Activated effector memory CD4-positive, alpha-beta T cell treated with anti-CD3 and anti-CD28 coated beads, Interleukin-2, amount 50 U/mL, for 16 hours (primary cell): Measurements from ENCODE around the gene CTRL.
A peak's percentile ranks its signal among the peaks of the same experiment; 100 is the strongest.
"Not testable (repeated sequence)": the region's sequence is repeated elsewhere in the genome, so short reads cannot be mapped to it uniquely, and the experiment has no call there.

ENCODE experiments used
- DNase-seq: peaks from one replicate; pipeline ENCODE4 v3.0.0-alpha.2; 2020

CTRL gene

DNA sequence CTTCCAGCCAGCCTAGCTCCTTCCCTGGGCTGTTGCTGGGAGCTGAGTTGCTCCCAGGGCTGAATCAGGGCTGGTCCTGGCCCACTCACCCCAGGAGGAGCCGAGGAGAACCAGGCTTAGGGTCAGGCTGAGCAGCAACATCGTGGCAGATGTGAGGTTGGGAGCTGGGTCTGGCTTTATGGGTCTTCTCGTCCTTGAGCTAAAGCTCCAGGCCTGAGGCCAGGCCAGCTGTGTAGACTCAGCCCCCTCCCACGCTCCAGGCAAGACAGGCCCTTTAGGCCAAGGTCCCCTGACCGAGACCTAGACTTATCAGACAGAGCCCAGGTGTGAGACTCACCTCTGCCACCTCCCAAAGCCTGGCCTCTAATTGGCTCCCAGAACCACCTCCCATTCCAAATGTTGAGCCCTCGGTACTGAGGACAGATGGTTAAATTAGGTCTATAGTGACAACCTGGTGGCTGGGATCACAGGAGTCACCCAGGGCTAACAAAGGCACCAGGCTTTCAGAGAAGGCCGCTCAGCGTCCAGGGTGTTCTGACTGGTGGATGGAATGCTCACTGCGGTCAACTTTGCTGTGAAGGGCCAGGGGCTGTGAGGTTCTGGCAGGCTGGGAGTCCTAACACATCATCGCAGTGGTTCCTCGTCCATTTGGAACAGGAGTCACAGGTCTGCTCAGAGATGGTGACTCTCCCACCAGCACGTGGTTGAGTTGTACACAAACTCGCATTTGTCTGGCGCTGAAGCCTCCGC lies at the start of gene CTRL:
Gene CTRL (minus strand): TSS at position 151 of the 750 bp plus-strand sequence. CDS start 10 bp downstream, at position 141.
- no peak for DNase-seq

DNA sequence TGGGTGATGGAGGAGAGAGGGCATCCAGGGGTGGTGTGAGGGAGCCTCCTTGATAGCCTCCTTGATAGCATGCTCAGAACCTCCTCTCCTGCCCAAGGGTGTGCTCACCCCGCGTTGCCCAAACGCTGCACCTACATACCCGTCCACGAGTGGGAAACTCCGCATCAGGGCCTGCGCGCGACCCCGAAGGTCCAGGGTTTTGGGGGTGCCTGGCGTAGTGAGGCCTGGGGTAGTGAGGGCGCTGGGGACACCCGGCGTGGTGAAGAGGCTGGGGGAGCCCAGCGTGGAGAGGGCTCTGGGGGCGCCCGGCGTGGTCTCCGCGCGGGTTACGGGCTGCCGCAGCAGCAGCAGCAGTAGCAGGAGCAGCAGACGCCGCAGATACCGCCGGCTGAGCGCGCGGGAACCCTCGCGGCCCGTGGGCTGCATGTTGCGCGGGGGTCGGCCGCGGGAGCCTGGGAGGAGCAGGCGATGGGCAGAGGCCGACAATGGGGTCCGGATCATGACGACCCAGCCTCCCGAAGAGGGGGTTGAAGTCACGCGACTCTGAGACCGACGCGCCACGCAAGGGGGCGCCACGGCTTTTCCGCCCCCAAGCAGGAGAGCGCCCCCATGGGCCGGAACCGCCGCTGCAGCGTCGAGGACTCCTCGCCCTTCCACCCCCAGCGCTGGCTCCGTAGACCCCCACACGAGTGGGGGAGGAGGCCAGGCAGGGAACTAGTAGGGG lies 48.5 kb upstream of the CTRL start, which contains the start of gene DPEP3:
Gene DPEP3 (minus strand): TSS at position 545 of the 724 bp plus-strand sequence. CDS start 119 bp downstream, at position 426.
- DNase-seq: no peak

DNA sequence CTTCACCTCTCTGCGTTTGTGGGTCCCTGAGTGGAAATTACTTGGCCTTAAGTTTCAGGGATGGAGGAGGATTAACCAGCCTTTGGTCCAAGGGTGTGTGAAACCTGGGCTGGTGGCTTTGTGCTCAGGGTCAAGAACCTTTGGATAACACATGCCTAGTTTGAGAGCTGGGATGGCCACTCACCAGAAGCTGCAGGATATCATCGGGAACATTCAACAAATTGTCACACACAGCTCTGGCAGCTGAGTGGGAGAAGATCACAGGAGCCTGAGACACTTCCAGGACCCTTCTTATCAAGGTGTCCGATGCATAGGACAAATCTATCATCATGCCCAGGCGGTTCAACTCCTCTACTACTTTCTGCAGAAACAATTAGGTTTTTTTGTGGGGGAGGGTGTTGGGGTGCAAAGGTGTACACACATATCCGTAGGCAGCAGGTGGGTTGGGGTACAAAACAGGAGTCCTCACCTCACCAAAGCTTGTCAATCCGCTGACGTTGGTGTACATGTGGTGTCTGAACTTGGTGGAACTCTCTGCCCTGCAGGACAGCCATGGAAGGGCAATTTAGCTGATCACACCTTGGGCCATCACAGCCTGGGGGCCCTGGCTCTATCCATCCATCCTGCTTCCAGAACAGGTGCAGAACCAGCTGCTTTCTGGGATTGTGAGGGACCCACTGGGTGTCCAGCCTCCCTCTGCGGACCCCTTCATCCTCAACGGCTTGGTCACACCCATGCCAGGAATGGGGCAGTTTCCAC lies 46.0 kb upstream of the CTRL start:
- DNase-seq: no peak

DNA sequence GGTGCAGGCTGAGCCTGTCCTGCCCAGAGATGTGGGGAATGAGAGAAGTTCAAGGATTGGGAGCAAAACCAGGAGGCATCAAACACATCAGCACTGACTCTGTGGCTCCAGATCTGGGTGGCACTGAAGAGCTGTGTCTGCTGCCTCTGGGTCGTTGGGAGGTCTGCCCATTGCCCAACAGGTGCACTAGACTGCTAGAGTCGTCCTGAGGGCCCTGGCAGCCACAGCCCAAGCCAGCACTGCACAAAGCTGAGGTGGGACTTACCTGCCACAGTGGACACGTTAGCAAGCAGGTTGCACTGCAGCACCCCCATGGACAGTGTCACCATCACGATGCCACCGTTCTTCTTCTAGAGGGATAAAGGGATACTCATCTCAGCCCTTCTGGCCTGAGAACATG lies 45.3 kb upstream of the CTRL start:
- DNase-seq: no peak

DNA sequence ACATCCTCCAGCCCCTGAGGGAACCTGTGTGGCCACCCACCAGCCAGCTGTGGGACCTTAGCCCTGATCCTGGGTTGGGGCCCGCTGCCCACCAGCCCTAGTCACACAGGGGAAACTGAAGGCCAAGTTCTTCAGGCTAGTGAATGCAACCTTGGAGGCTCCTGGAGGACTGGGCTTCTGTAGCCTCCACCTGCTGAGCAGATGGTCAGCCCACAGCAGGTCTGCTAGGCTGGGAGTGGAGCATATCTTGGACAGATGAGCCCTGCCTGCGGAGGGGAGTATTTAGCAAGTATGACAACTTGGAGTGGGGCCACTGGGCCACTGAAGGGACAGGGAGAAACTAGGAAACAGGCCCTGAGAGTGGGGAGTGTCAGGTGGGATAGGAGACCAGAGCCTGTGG lies 44.5 kb upstream of the CTRL start:
- DNase-seq: no peak

DNA sequence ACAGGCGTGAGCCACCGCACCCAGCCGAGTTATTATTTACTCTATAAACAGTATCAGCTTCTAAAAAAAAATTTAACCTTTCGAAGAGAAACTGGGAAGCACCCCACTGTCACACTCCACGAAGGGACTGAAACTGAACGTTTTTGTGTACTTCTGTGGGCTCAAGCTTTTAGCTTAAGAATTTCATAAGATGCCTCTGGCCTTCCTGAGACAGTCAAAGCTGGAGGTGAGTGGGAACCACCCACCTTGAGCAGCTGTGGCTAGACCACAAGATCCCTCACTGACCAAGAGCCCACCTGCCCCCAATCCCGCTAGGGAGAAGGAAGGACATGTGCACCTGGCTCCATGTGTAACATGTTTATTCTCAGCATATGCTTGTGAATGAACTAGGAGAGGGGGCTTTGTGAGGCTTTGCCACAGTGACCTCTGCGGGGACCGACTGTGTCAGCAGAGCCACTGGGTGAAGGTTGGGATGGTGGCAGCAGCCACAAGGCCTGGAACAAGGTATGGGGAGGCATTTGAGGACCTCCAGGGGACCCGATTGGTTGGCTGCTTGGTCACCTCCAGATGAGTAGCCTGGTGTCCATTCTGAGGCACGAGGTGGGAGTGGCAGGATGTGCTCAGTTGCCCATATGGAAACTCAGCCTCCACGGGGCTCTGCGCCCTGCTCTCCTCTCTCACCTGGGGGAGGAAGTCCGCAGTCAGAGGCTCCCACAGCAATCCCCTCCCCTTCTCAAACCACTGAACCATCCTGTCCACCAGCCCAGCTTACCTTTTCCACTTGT lies 43.9 kb upstream of the CTRL start:
- DNase-seq: no peak

DNA sequence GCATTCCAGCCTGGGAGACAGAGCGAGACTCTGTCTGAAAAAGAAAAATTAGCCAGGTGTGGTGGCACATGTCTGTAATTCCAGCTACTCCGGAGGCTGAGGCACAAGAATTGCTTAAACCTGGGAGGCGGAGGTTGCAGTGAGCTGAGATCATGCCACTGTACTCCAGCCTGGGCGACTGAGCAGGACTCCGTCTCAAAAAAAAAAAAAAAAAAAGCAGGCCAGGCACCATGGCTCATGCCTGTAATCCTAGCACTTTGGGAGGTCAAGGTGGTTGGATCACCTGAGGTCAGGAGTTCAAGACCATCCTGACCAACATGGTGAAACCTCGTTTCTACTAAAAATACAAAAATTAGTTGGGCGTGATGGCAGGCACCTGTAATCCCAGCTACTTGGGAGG lies 40.6 kb upstream of the CTRL start:
- DNase-seq: not testable (repeated sequence)

DNA sequence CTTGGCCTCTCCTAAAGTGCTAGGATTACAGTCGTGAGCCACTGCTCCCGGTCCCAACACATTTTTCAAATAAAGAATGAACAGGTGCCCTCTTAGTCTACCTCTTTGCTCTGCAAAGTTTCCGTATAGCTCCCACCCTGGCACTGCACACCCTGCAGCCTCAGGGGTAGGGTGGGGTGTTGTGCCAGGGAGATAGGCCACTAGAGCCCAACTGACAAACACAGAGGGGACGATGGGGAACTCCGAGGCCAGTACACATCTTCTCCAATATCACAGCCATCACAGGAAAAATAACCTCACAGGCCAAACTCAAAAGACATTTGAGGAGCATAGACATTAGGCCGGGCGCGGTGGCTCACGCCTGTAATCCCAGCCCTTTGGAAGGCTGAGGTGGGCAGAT lies 39.4 kb upstream of the CTRL start:
- no peak for DNase-seq

DNA sequence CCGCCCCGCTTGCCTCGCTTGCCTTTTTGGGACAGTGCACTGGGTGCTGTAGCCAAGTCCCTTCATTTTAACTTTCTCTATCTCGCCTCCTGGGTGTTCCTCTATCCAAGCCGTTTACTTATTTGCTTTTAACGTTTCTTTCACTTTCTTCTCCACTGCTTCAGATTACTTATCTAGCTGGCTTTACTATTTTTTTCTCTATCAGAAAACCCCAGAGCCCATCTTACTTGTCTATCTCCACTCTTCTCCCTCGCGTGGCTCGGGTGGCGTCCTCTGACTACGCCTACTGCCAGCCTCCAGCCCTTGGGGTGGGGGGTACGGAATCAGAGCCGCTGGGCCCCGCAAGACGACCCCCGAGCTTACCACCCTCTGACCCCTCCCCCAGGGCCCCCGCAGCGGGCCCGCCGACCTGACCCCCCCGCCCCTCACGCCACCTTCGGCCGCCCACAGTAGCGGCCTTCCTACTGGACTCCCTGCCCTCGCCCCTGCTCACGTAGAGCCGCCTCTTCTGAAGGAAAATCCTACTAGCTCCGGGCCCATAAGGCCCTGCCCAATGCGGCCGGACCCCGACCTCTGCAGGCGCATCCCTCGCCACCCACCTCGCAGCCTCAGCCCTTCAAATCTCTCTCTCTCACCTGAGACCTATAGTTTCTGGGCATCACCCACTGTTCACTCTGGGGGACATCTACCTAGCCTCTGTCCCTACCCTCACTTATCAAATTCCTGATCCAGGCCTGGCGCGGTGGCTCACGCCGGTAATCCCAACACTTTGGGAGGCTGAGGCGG lies 37.8 kb upstream of the CTRL start:
- DNase-seq: no peak

DNA sequence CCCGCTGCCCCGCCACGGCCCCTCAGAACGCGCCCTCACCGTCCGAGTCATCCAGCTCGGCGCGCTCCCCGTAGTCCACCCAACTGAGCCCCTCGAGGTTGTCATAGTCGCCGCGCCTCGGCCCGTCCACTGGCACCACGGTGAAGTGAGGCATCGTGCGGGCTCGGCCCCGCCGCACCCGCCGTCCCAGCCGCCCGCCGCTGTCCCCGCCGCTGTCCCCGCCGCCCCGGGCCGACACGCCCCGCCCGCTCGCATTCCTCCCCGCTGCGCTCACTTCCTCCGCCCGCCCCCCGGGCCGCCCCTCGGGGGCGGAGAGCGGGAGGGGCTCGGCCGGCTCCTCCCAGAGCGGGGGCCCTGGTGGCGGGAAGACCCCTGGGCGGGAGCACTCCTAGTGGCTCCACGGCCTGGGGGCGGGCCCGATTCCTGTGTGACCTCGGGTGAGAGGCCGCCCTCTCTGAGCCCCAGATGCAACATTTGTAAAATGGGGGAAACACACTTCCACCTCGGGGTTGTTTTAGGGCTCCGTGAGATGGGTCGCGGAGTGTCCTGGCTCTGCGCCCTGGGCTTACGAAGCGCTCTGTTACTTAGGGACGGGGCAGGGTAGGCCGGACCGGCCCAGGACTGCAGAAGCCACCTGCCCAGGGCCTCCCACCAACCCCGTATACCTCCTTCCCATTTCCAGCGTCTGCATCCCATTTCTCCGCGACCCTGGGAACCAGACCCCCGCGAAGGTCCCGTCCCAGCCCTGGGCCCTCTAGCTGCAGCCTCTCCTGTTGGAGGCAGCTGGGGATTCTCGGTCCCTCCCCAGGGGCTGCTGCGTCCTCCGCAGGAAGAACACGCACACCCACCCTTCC lies 37.0 kb upstream of the CTRL start, which contains the start of gene SLC12A4:
Gene SLC12A4 (minus strand): TSS at position 238 of the 854 bp plus-strand sequence. CDS start 84 bp downstream, at position 154.
- DNase-seq: peak; percentile 95

DNA sequence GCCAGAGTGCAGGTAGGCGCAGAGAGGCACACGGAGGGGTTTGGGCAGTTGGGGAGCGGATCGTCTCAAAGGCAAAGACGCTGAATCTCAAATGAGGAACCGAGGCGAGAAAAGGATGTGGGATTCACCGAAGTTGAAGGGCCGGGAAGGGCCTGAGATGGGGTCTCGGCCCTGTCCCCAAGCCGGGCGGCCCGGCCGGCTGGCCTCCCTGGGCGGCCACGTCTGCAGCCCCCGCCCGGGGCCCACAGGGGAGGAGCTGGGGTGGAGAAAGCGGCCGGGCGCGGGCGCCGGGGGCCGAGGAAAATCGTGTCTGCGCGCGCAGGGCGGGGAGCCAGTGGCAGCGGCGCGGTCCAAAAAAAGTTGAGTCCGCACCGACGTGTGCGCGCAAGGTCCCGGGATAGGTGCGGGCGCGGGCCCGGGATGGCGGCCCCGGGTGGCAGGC lies 36.3 kb upstream of the CTRL start:
- DNase-seq: peak; percentile 78

DNA sequence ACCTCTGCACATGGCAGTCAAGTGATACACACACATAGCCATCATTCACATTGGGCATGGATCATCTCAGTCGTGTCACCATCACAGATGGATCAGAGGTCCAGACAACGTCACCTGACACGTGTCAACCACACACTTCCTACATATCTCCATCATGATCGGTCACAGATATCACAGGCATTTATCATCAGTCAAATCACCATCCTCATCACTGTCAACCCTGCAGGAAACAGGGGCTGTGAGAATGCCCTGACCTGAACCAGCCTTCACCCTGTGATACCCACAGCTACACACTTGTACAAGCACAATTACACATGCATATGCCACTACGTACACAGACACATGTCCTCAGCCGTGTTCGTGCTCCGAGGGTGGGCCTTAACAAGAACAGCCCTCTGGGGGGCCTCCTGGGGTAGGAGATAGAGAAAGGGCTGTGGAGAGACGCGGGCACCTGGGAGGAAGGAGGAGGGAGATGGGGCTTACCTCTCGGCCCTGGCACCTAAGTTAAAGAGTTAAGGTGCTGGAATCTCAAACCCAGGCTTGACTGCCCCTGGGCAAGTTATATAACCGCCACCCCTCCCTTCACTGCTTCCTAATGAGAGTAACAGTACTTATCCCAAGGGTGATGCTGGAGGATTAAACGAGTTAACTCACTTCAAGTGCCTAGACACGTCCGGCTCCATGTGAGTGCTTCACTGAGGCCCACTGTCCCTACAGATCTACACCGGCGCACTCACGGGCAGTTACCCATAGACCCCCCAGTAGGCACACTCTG lies 35.7 kb upstream of the CTRL start:
- DNase-seq: no peak

DNA sequence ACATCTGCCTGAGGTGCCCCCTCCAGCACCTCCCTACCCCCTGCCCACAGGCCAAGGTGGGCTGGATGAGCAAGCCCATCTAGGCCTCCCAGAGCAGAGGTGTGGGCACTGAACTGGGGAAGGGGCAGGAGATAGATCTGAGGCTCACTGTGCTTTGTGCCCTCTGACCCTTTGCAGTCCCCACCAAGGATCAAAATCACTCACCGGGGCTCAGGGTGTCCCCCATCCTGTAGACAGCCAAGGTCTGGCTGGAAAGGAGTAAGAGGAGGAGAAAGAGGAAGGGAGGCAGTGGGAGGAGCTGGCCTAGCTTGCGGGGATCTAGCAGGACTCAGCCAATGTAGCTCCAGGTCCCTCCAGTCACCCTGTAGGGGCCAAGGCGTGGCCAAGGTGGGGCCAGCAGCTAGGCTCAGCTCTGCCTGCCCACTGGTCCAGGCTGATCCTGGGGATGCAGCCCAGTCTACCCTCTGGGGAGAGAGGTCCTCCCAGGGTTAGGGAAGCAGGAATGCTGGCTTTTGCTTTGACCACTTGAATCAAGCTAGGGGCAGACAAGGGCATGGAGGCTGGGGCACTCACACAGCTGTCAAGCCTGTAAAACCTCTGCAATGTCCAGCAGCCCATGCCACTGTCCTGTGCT lies 35.0 kb upstream of the CTRL start:
- no peak for DNase-seq

DNA sequence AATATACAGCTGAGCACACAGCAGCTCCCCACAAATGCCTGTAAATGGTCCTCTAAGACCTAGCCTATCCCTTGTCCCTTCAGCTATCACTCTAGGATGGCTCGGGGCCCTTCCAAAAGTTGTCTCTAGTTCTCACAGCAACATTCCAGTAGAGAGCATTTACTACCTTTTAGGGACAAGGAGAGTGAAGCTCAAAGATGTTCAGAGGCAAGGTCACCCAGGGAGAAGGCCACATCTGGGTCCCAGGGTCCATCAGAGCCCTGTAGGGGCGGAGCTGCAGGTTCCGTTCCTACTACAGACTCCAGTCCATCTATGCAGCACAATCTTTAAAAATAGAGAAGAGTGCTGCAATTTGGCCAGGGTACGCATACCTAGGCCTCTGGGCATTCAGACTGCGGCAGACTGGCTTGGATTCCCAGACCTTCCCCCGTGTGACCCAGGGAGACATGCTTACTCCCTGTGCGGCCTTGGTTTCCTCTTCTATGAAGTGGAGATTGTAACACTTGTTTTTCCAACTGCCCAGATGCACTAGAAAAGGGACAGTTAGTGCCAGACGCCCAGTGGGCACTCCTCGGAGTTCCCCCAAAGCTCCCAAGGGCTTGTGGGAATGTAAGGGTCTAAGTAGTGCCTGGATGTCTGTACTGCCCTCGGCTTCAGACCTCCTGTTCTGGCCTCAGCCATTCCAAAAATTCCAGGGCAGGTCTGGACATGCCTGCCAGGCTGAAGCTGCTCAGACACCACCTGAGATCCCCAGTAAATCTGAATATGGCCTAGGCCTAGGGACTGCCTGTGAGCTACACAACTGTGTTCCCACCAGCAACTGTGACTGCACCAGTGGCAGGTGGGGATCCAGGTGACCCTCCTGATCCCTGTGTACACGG lies 34.2 kb upstream of the CTRL start:
- DNase-seq: no peak

DNA sequence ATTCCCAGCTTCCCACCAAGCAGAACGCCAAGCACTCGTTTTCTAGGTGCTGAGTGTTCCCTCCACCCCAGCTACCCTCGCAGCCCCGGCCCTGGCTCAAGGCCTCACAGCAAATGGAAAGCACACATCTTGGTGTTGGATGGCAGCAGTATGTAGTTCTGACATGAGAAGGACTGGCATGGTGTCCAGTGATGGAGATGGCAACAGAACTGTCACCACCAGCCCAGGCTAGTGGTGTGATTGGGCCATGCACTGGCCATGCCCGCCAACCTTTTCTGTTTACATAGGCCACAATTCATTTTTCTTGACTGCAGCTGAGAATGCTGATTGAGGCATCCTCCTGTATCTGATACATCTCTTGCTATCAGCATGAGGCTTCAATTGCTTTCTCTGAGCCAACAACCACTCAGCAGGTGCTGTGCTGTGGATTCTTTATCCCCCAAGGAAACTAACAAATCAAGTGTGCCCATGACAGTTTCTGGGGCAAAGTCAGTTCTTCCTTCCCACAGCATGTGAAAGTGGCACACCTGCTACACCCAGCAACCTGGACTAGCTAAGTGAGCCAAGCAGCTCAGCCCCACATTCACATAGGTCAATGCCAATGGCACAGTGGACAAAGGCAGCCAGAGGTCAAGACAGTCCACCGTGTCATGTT lies 32.9 kb upstream of the CTRL start:
- no peak for DNase-seq

DNA sequence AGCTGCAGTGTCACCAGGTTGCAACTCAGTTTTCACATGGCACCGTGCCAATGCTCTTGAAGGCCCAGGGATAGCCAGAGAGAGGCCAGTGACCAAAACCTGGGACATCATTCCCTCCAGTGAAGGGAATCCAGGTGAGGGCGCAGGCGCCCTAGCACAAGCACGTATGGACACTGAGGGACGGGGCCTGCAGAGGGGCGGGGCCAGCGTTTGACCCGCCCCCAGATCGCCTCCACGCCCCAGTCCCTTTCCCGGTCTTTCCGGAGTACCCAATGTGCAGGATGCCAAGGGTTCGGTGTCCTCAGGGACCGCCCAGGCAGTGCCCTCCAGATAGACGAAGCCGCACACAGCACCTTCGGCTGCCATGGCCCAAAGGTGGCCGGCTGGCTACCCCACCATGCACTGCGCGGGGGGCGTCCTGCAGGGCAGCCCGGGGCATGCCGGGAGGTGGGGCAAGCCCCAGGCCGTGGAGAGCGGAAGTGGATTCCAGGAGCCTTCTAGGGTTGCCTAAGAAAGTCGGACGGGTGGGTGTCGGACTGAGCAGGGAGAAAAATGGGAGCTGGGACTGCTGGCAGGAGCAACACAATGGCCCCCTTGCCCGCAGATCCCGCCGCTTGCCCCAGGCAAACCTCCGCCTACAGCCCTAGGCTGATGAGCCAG lies 32.1 kb upstream of the CTRL start:
- DNase-seq: no peak

DNA sequence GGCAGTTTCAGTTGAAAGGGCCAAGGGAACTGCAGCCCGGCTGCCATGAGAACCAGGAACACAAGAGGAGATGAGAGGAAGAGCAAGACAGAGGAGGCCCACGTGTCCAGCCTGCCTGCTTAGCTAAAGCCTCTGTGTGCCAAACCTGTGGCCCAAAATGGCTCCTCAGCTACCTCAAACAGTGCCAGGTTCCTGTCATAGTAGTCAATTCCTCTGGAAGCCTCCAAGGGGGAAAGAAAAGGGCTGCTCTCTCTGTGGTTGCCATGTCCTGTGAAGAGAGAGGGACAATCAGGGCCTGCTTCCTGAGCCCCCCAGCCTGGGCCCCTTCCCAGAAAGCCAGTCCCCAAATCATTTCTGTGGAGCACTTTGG lies 31.6 kb upstream of the CTRL start:
- no peak for DNase-seq
